Activated CD4-positive, alpha-beta T cell treated with anti-CD3 and anti-CD28 coated beads, Interleukin-10, Interleukin-2, amounts not matched to agents 100 ng/mL and 50 ng/mL, durations not matched to agents 16 hours and 8 hours (primary cell): Measurements from ENCODE around the gene GGT1.
"Not testable (repeated sequence)": the region's sequence is repeated elsewhere in the genome, so short reads cannot be mapped to it uniquely, and the experiment has no call there.

Experiments used
- DNase-seq: peaks from one replicate; pipeline ENCODE4 v3.0.0-alpha.2; 2020

Gene GGT1

GRCh38 chr22:24602847-24603769, at the start of gene GGT1:
Gene GGT1 (plus strand): TSS chr22:24603193. CDS start chr22:24611082, 7,889 bp downstream.
- not testable (repeated sequence) for DNase-seq

- no peak for DNase-seq
Measured at GRCh38 chr22:24553597-24554312, 49.2 kb upstream of the GGT1 start.

- DNase-seq: peak; percentile 41
Measured at GRCh38 chr22:24554313-24555164, 48.5 kb upstream of the GGT1 start, which contains the start of gene GUCD1. Gene GUCD1 (minus strand): TSS chr22:24555138. CDS start chr22:24554991, 147 bp downstream.

GRCh38 chr22:24555165-24556039, 47.6 kb upstream of the GGT1 start, which contains the start of gene SNRPD3:
Gene SNRPD3 (plus strand): TSS chr22:24555999. CDS start chr22:24557675, 1,676 bp downstream.
- DNase-seq: peak; percentile 100

- DNase-seq: no peak
Measured at GRCh38 chr22:24559471-24559870, 43.5 kb upstream of the GGT1 start.

- no peak for DNase-seq
Measured at GRCh38 chr22:24563246-24563645, 39.7 kb upstream of the GGT1 start.

- DNase-seq: no peak
Measured at GRCh38 chr22:24564376-24565058, 38.5 kb upstream of the GGT1 start.

- no peak for DNase-seq
Measured at GRCh38 chr22:24565077-24565476, 37.9 kb upstream of the GGT1 start.

GRCh38 chr22:24566899-24567511, 36.0 kb upstream of the GGT1 start:
- no peak for DNase-seq

- no peak for DNase-seq
Measured at GRCh38 chr22:24567668-24568067, 35.3 kb upstream of the GGT1 start.

- DNase-seq: no peak
Measured at GRCh38 chr22:24571266-24571665, 31.7 kb upstream of the GGT1 start.

GRCh38 chr22:24576778-24577177, 26.2 kb upstream of the GGT1 start:
- no peak for DNase-seq

- DNase-seq: no peak
Measured at GRCh38 chr22:24578355-24579257, 24.4 kb upstream of the GGT1 start.

GRCh38 chr22:24579258-24579601, 23.8 kb upstream of the GGT1 start:
- no peak for DNase-seq

GRCh38 chr22:24580276-24580675, 22.7 kb upstream of the GGT1 start:
- DNase-seq: no peak

GRCh38 chr22:24582056-24582814, 20.8 kb upstream of the GGT1 start:
- no peak for DNase-seq

GRCh38 chr22:24583221-24584165, 19.5 kb upstream of the GGT1 start:
- DNase-seq: no peak
